ENCODE measurements around the gene STEAP3.

STEAP3 gene

GRCh38 chr2:119248311-119248710 is 24.7 kb downstream of the STEAP3 start:
- DNase-seq: no peak

GRCh38 chr2:119248751-119249150 is 25.1 kb downstream of the STEAP3 start:
- DNase-seq: no peak

GRCh38 chr2:119249311-119249710 is 25.7 kb downstream of the STEAP3 start:
- no peak for DNase-seq

GRCh38 chr2:119249855-119250717 is 26.5 kb downstream of the STEAP3 start:
- DNase-seq: no peak

- DNase-seq: no peak
Observed at GRCh38 chr2:119250718-119251290, 27.2 kb downstream of the STEAP3 start.

DNA sequence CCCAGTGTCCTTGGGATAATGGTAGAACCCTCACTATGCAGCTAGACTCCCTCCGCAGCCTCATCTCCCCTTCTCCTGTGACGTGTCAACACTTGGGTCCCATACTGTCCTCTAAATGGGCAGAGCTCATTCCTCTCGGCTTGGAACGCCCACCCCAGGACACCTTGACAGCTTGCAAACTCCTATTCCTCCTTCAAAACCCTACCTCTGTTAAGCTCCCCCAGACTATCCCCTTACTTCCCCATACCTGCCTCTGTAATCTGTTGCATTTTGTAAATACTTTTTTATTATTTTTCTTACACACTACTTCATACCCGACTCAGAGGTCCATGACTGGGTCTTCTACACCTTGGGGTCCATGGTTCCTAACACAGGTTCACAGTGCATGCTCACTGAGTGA is 28.0 kb downstream of the STEAP3 start:
- no peak for DNase-seq

DNA sequence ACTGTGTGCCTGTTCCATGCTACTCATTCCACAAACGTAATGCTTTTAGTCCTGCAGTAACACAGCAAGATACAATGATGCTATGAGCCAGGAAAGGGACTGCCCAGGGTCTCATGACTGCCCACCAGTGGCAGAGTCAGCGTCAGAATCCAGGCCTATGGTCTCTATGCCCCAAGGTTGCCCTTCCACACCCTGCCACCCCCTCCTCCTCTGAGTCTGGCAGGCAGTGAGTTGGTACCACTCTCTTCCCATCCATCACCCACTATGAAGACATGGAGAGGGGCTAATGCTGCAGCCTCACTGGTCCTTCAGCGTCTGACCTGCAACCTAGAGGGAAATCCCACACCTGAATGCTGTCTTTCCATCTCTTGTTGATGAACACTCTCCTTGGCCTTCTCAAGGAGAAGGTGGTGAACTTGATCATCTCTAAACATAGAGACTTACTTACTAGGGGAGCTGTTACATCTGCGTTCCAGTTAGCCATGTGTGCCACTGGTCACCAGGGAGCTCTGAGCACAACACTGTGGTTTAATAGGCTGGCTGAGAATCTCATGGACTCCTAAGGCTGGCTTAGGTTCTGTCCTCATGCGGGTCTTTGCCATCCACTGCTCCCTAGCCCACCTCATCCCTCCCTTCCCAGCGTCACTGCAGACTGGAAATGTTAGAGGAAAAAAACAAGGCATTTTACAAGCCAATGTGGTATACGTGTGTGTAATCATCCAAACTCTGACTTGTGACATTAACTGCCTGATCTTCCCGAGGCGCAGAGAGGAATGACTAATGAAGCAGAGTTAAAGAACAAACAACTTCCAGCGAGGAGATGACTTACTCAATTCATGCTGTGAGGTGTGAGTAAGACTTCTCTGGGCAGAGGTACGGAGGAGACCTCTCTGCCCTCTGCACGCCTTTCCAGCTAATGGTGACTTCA is 28.8 kb downstream of the STEAP3 start:
- DNase-seq: no peak

- DNase-seq: no peak
Observed at GRCh38 chr2:119253114-119253702, 29.6 kb downstream of the STEAP3 start.

DNA sequence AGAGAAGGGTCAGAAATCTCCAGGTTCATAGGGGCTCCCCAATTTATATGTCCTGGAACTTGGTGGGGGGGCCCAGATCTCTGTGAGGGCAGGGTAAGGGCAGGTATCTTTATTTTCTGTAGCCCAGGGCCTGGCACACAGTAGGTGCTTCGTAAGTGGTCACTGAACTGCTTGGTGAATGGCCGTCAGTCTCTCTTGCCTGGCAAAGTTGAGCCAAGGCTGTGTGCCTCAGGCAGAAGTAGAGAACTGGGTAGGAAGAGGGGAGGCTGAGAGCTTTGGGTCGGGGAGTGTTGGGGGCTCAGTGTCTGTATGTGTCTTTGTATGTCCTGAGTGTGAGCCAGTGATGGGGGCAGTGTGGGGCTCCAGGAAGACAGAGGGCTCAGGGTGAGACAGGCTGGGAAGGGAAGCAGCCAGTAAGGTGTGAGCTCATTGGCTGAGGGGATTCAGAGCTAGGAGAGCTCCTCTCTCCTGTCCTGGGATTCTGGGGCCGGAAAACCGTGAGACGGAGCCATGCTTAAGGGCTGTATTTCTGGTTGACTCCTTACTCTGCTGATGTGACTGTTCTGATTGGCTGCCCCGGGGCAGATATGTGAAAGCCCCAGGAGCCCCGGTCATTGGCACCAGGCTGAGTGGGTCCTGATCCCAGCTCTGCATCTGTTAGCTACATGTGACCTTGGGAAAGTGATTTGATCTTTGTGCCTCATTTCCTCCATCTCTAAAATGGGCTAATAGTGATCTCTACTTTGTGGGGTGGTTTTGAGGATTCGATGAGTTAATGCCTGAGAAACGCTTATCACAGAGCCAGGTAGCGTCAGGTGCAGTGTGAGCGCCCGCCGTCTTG is 30.3 kb downstream of the STEAP3 start:
- DNase-seq: no peak

GRCh38 chr2:119254601-119255080 is 31.0 kb downstream of the STEAP3 start:
- no peak for DNase-seq

DNA sequence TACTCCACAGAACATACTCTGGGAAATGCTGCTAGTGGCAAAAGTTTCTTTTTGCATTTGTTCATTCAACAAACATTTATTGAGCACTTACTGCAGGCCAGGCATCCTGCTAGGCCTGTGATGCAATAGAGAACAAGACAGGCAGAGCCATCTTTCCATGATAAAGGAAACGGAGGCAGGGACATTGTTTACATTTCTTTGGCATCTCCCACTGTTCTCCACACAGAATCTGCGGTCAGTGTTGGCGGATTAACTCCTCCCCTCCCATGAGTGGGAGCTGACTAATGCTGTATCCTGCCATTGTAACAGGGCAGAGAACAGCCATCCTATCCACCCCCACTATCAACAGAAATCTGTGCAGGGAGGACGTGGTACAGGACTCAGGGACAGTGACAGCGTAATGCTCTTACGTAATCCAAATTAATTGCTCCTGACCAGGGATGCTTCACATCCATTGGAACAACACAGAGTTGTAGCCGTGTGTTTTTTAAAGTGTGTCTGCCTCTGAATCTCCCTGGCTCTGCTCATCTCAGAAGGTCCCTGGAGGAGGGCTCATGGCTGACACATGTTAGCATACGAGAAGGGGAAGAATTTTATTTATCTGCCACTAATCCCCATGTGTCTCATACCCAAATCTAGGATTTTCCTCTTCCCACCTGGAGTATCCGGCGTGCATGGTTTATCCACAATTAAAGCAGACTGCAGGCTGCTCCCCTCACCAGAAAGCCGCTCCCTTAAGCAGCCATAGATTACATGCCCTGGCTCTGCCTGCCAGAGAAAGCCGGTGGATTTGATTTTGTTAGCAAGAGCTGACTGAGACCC is 32.3 kb downstream of the STEAP3 start:
- no peak for DNase-seq

- DNase-seq: no peak
Observed at GRCh38 chr2:119256582-119256921, 32.9 kb downstream of the STEAP3 start.

DNA sequence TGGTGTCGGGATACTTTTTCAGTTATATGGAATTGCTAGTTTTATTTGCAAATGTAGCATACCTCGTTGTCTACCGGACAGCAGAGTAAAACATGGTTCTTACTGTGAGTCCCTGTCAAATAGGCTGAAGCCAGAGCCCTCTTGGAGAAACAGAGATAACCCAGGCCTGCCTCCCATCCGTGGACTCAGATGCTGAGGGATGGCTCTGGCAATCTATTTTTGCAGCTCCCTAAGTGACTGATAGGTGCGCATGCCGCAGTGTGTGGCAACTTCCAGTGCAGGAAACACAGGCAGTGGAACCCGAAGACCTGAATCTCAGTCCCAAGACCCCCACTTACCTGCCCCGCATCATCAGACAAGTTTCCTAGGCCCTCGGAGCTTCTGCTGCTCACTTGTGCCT is 33.6 kb downstream of the STEAP3 start:
- no peak for DNase-seq

DNA sequence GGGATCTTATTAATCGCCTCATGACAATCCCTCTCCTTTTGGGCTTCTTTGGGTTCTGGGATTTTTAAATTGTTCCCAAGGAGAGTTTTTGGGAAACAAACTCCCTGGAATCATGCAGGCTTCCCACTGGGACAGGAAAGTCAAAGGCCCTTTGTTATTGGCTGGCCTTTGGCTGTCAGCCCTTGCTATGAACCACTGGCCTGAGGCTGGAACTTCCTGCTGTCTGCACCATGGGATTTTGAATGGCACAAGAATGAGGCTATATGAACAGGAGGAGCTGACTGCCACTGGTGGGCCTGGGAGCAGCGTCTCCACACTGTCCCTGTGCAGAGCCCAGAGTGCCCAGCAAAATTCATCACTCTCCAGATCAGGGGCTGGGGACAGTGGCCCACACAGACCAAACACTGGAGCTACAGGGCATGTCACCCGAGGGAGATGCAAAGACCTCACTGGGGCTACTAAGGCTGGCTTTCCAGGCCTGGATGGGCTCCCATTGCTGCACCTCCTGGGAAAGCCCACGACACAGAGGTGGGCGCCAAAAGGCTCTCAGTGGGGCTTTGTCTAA is 35.7 kb downstream of the STEAP3 start:
- DNase-seq: no peak

GRCh38 chr2:119260646-119261492 is 37.2 kb downstream of the STEAP3 start:
- no peak for DNase-seq

- no peak for DNase-seq
Observed at GRCh38 chr2:119261493-119262225, 38.0 kb downstream of the STEAP3 start.

GRCh38 chr2:119263025-119263424 is 39.4 kb downstream of the STEAP3 start:
- no peak for DNase-seq

GRCh38 chr2:119263656-119264055 is 40.0 kb downstream of the STEAP3 start:
- no peak for DNase-seq
